GM18526 (cell line): ENCODE results near the gene FLT3.

ENCODE experiments used
- POLR2A ChIP-seq: IDR thresholded peaks from 3 replicates; pipeline ENCODE4 v1.6.1; 2011; ENCODE audit not compliant: insufficient read length; ENCODE audit errors: extremely low read depth

The FLT3 gene

GRCh38 chr13:27953676-27954405 is 146.5 kb downstream of the FLT3 start:
- no peak for TF ChIP-seq POLR2A
